ENCODE results near the gene GPR101. TPM values are rescaled to one million over a fixed set of nuclear protein-coding genes. Genes with fewer than 3 reads are reported as not detected.
A peak's percentile ranks its signal among the peaks of the same experiment; 100 is the strongest.

GPR101 gene
- total RNA-seq, 2 experiments from 2014 or later: not detected

- Mint-ChIP-seq H3K9me3 (no peaks in the 10 kb centered on the region), H3K4me1 (ENCODE audit: low read depth) (peaks cover 9% of the 10 kb centered on the region), H3K27ac (no peak overlapping the region), H3K27me3 (peaks cover 43% of the 10 kb centered on the region), H3K4me3 (no peak overlapping the region), H3K36me3 (ENCODE audit: low read depth) (no peaks in the 10 kb centered on the region)
- intact Hi-C loops (cut with micrococcal nuclease): no loop called here
- no peak for DNase-seq
- ChIA-PET POLR2A (interaction anchor here (0.8 kb wide), 1 partner anchor 19 kb away, joined by 3 read pairs; no protein-coding TSS in a partner anchor), CTCF (interaction anchor here (1.2 to 1.4 kb wide), 2 partner anchors 19 to 22 kb away, joined by 3 to 5 read pairs; no protein-coding TSS in a partner anchor)
- TF ChIP-seq, protein P1, sequence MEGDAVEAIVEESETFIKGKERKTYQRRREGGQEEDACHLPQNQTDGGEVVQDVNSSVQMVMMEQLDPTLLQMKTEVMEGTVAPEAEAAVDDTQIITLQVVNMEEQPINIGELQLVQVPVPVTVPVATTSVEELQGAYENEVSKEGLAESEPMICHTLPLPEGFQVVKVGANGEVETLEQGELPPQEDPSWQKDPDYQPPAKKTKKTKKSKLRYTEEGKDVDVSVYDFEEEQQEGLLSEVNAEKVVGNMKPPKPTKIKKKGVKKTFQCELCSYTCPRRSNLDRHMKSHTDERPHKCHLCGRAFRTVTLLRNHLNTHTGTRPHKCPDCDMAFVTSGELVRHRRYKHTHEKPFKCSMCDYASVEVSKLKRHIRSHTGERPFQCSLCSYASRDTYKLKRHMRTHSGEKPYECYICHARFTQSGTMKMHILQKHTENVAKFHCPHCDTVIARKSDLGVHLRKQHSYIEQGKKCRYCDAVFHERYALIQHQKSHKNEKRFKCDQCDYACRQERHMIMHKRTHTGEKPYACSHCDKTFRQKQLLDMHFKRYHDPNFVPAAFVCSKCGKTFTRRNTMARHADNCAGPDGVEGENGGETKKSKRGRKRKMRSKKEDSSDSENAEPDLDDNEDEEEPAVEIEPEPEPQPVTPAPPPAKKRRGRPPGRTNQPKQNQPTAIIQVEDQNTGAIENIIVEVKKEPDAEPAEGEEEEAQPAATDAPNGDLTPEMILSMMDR (IDR thresholded peaks at IDR 0.05): no peak
- ATAC-seq: no peak
These were observed 688 bp downstream of the GPR101 start for GRCh38 chrX:137032841-137033773.

DNA sequence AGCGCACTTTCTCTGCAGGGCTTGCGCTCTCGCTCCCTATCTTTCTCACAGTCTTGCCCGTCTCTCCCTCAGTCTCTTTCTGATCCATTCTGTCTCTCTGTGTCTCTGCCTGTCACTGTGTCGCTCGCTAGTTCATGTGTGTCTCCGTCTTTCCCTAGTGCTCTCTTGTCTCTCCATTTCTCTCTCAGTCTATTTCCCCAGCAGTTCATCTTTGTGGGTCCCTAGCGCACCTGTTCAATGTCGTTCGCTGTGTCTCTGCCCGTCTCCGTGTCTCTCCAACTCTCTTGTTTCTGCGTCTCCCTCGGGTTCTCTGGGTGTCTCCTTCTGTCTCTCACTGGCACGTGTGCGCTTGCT lies 1.5 kb downstream of the GPR101 start:
- DNase-seq (no peak), ATAC-seq (no peak)
- H3K9me3 Mint-ChIP-seq: no peaks in the 10 kb centered on the region
- no peak overlapping the region for H3K4me3 Mint-ChIP-seq
- ChIA-PET POLR2A (no interaction called here), CTCF (no interaction called here)
- TF ChIP-seq, protein P1 (IDR thresholded peaks at IDR 0.05): no peak
- intact Hi-C loops (cut with micrococcal nuclease): no loop called here
- peaks cover 43% of the 10 kb centered on the region for H3K27me3 Mint-ChIP-seq
- no peak overlapping the region for H3K27ac Mint-ChIP-seq
- H3K4me1 Mint-ChIP-seq (ENCODE audit: low read depth): peaks cover 9% of the 10 kb centered on the region
- no peaks in the 10 kb centered on the region for H3K36me3 Mint-ChIP-seq (ENCODE audit: low read depth)

DNA sequence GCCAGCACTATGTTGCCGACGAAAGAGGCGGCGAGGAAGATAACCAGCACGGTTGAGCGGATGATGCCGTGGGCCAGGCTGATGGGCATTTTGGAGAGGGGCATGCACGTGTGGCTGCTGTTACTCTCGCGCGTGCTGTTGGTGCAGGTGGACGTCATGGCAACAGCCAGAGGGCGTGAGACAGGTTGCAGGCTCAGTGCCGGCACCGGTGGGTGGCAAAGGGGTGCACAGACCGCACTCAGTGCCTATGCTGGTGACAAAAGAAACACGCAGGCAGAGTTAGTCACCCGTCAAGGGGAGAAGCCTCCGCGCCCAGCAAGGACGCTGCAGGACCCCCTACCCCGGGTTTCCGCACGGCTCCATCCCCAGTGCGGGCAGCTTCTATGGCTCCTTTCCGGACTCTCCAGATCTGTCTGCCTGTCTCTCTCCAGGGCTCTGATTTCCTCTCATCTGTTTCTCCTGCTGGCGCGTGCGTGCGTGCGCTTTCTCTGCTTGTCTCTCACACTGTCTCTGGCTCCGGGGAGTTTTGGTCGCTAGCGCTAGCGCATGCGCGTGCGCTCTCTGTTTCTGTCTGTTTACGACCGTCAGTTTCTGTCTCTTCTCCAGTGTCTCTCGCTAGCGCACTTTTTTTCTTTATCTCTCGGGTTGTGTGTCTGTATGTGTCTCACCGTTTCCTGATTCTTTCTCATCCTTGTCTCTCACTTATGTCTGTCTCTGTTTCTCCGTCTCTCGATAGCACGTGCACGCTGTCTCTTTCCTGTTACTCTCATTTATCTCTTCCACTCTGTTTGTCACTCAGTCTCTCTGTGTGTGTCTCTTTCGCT lies 2.1 kb downstream of the GPR101 start:
- no peaks in the 10 kb centered on the region for H3K36me3 Mint-ChIP-seq (ENCODE audit: low read depth)
- ATAC-seq (peak; percentile 88), DNase-seq (peak; percentile 60)
- no peak overlapping the region for H3K27ac Mint-ChIP-seq
- TF ChIP-seq, protein P1 (IDR thresholded peaks at IDR 0.05): no peak
- CTCF ChIA-PET: no interaction called here
- POLR2A ChIA-PET: no interaction called here
- H3K4me3 Mint-ChIP-seq: no peak overlapping the region
- intact Hi-C loops (cut with micrococcal nuclease): no loop called here
- H3K9me3 Mint-ChIP-seq: no peaks in the 10 kb centered on the region
- peaks cover 41% of the 10 kb centered on the region for H3K27me3 Mint-ChIP-seq
- peaks cover 9% of the 10 kb centered on the region for H3K4me1 Mint-ChIP-seq (ENCODE audit: low read depth)

GRCh38 chrX:137031039-137031438 lies 2.8 kb downstream of the GPR101 start:
- POLR2A ChIA-PET: no interaction called here
- CTCF ChIA-PET: no interaction called here
- Mint-ChIP-seq H3K9me3 (no peaks in the 10 kb centered on the region), H3K4me1 (ENCODE audit: low read depth) (peaks cover 9% of the 10 kb centered on the region), H3K27me3 (peaks cover 40% of the 10 kb centered on the region), H3K27ac (no peak overlapping the region), H3K4me3 (no peak overlapping the region), H3K36me3 (ENCODE audit: low read depth) (no peaks in the 10 kb centered on the region)
- TF ChIP-seq, protein P1 (IDR thresholded peaks at IDR 0.05): no peak
- ATAC-seq: no peak
- intact Hi-C loops (cut with micrococcal nuclease): no loop called here
- DNase-seq: no peak

DNA sequence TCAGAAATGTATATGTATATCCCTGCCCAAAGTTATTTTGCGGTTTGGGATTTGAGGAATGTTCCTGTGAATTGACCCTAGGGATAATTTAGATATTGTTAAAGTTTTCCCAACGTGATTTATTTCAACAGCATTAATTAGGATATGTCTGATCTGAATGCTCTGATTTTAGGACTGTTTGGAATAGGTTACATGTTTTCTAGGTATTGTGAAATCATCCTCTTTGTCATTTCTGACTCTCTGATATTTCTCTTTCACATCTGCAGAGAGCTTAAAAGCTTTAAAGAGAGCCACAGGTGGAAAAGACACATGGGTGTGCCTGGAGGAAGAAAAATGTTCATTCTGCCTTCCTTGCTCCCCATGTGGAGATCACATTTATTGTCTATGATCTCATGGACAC lies 5.1 kb downstream of the GPR101 start:
- Mint-ChIP-seq H3K9me3 (no peaks in the 10 kb centered on the region), H3K27me3 (peaks cover 27% of the 10 kb centered on the region), H3K4me3 (no peak overlapping the region), H3K4me1 (ENCODE audit: low read depth) (peaks cover 4% of the 10 kb centered on the region), H3K36me3 (ENCODE audit: low read depth) (no peaks in the 10 kb centered on the region), H3K27ac (no peak overlapping the region)
- CTCF ChIA-PET: no interaction called here
- intact Hi-C loops (cut with micrococcal nuclease): no loop called here
- TF ChIP-seq, protein P1 (IDR thresholded peaks at IDR 0.05): no peak
- ATAC-seq (no peak), DNase-seq (no peak)
- POLR2A ChIA-PET: no interaction called here
